IMR-90 (cell line): ENCODE measurements around the gene TRPM1. TPM values are rescaled to one million over a fixed set of nuclear protein-coding genes. Genes with fewer than 3 reads are reported as not detected.

Experiments used
- ATAC-seq: fragments of 200-7000 bp; cut with Tn5 transposase; 2 replicates; pipeline ENCODE4 v1.9.1; 2020; ENCODE audit warnings: low read depth, mild to moderate bottlenecking, moderate library complexity
- BruUV-seq: library from RNA; stranded (reverse); fragments of 400-500 nt; replicated peaks from 2 replicates; lab custom pipeline; 2021; lab: Mats Ljungman, UMichigan
- CTCF ChIA-PET: fragments of 300-600 bp; formaldehyde crosslinking; extraction: SDS; loops from one replicate; lab custom pipeline; 2021; ENCODE audit warnings: antibody characterized with exemption; lab: Yijun Ruan, JAX
- POLR2A ChIA-PET: fragments of 300-600 bp; sonication (Branson Sonifier 250); formaldehyde crosslinking; loops from one replicate; lab custom pipeline; 2022; ENCODE audit warnings: antibody characterized with exemption; ENCODE audit not compliant: unreplicated experiment; lab: Charles Lee
- DNase-seq: peaks from one replicate; pipeline ENCODE4 v3.0.0; 2013
- H2AFZ ChIP-seq: replicated peaks from 2 replicates; pipeline ENCODE3; 2013; ENCODE audit warnings: low read length, mild to moderate bottlenecking; ENCODE audit not compliant: poor library complexity
- H2AK5ac ChIP-seq: 2 replicates; pipeline ENCODE4 v1.6.1; 2013; ENCODE audit warnings: low read depth, low read length, inconsistent platforms
- H2AK9ac ChIP-seq: replicated peaks from 2 replicates; pipeline ENCODE3; 2013; ENCODE audit warnings: mild to moderate bottlenecking, low read depth, low read length, moderate library complexity; ENCODE audit not compliant: poor library complexity
- H2BK120ac ChIP-seq: 2 replicates; pipeline ENCODE4 v1.6.1; 2013; ENCODE audit warnings: low read depth, low read length, inconsistent platforms
- H2BK15ac ChIP-seq: 3 replicates; pipeline ENCODE4 v1.6.1; 2013; ENCODE audit warnings: low read depth, low read length, inconsistent platforms
- H2BK20ac ChIP-seq: 2 replicates; pipeline ENCODE4 v1.6.1; 2013; ENCODE audit warnings: low read depth, mild to moderate bottlenecking, inconsistent platforms, low read length, moderate library complexity
- H2BK5ac ChIP-seq: 2 replicates; pipeline ENCODE4 v1.6.1; 2013; ENCODE audit warnings: mild to moderate bottlenecking, low read depth, low read length, inconsistent platforms; ENCODE audit not compliant: poor library complexity, severe bottlenecking
- H3K14ac ChIP-seq: replicated peaks from 2 replicates; pipeline ENCODE4 v1.6.1; 2013; ENCODE audit warnings: low read depth, low read length, inconsistent platforms
- H3K18ac ChIP-seq: 2 replicates; pipeline ENCODE4 v1.6.1; 2013; ENCODE audit warnings: low read depth, low read length, control low read depth
- H3K23ac ChIP-seq: 2 replicates; pipeline ENCODE4 v1.6.1; 2013; ENCODE audit warnings: low read depth, low read length, inconsistent platforms
- H3K27ac ChIP-seq: 2 replicates; pipeline ENCODE4 v1.5.1; 2013; ENCODE audit warnings: mild to moderate bottlenecking, control low read depth, low read length; ENCODE audit not compliant: insufficient read depth
- H3K27me3 ChIP-seq: 2 replicates; pipeline ENCODE4 v1.6.1; 2013; ENCODE audit warnings: low read length; ENCODE audit not compliant: control insufficient read depth, insufficient read depth
- H3K36me3 ChIP-seq: 2 replicates; pipeline ENCODE4 v1.6.1; 2013; ENCODE audit warnings: low read length, mixed read lengths; ENCODE audit not compliant: control insufficient read depth, insufficient read depth
- H3K4ac ChIP-seq: 2 replicates; pipeline ENCODE4 v1.6.1; 2013; ENCODE audit warnings: low read depth, low read length, inconsistent platforms
- H3K4me1 ChIP-seq: 2 replicates; pipeline ENCODE4 v1.6.1; 2013; ENCODE audit warnings: low read length, mixed read lengths; ENCODE audit not compliant: control insufficient read depth, insufficient read depth
- H3K4me2 ChIP-seq: 2 replicates; pipeline ENCODE4 v1.6.1; 2013; ENCODE audit warnings: low read depth, mild to moderate bottlenecking, control low read depth, low read length, moderate library complexity
- H3K4me3 ChIP-seq: 2 replicates; pipeline ENCODE4 v1.5.1; 2013; ENCODE audit warnings: low read depth, mild to moderate bottlenecking, control low read depth, low read length, moderate library complexity; ENCODE audit not compliant: insufficient read depth
- H3K56ac ChIP-seq: 2 replicates; pipeline ENCODE4 v1.6.1; 2013; ENCODE audit warnings: low read length, inconsistent platforms; ENCODE audit not compliant: insufficient read depth; ENCODE audit errors: extremely low read depth
- H3K79me1 ChIP-seq, 2 experiments: 2 replicates each; pipeline ENCODE4 v1.6.1; 2013; ENCODE audit warnings: low read length in 2 of 2, inconsistent platforms in 1 of 2, low read depth in 1 of 2
- H3K9ac ChIP-seq: 2 replicates; pipeline ENCODE4 v1.6.1; 2013; ENCODE audit warnings: low read depth, low read length, control low read depth
- H3K9me1 ChIP-seq: 2 replicates; pipeline ENCODE4 v1.6.1; 2013; ENCODE audit warnings: low read length, inconsistent platforms; ENCODE audit not compliant: insufficient read depth
- H3K9me3 ChIP-seq: 2 replicates; pipeline ENCODE4 v1.6.1; 2013; ENCODE audit warnings: low read length; ENCODE audit not compliant: control insufficient read depth, insufficient read depth
- H4K20me1 ChIP-seq: 2 replicates; pipeline ENCODE4 v1.6.1; 2013; ENCODE audit warnings: low read length, inconsistent platforms; ENCODE audit not compliant: insufficient read depth
- H4K5ac ChIP-seq: 2 replicates; pipeline ENCODE4 v1.6.1; 2013; ENCODE audit warnings: mild to moderate bottlenecking, low read depth, low read length, control low read depth
- H4K8ac ChIP-seq, 2 experiments: 2 replicates each; pipeline ENCODE4 v1.6.1; 2013; ENCODE audit warnings: low read depth in 2 of 2, low read length in 2 of 2, control low read depth in 1 of 2, inconsistent platforms in 1 of 2
- H4K91ac ChIP-seq: 2 replicates; pipeline ENCODE4 v1.6.1; 2013; ENCODE audit warnings: low read depth, low read length, inconsistent platforms; ENCODE audit not compliant: insufficient read depth
- BHLHE40 ChIP-seq: fragments of 150-350 bp; IDR thresholded peaks from 2 replicates; pipeline ENCODE4 v1.6.1; 2016; ENCODE audit warnings: mild to moderate bottlenecking, low read depth, low read length
- CHD1 ChIP-seq: IDR thresholded peaks from 2 replicates; pipeline ENCODE4 v1.6.1; 2012; ENCODE audit warnings: low read depth, low read length, improper control_type of control experiment
- ELK1 ChIP-seq: fragments of 150-350 bp; IDR thresholded peaks from 2 replicates; pipeline ENCODE4 v1.6.1; 2016; ENCODE audit warnings: low read depth, mild to moderate bottlenecking, low read length, moderate library complexity, borderline replicate concordance
- FOS ChIP-seq: fragments of 150-350 bp; IDR thresholded peaks from 2 replicates; pipeline ENCODE4 v1.6.1; 2016; ENCODE audit warnings: low read depth, low read length
- MAFK ChIP-seq: IDR thresholded peaks from 2 replicates; pipeline ENCODE4 v1.6.1; 2012; ENCODE audit warnings: low read depth, low read length, improper control_type of control experiment
- MAZ ChIP-seq: IDR thresholded peaks from 2 replicates; pipeline ENCODE4 v1.6.1; 2012; ENCODE audit warnings: low read depth, mild to moderate bottlenecking, low read length, improper control_type of control experiment, moderate library complexity, borderline replicate concordance
- MXI1 ChIP-seq: IDR thresholded peaks from 2 replicates; pipeline ENCODE4 v1.6.1; 2012; ENCODE audit warnings: low read depth, mild to moderate bottlenecking, low read length, moderate library complexity, borderline replicate concordance
- NFE2L2 ChIP-seq: fragments of 150-350 bp; IDR thresholded peaks from 2 replicates; pipeline ENCODE4 v1.6.1; 2016; ENCODE audit warnings: low read depth, mild to moderate bottlenecking, low read length
- RAD21 ChIP-seq: IDR thresholded peaks from 2 replicates; pipeline ENCODE4 v1.6.1; 2012; ENCODE audit warnings: low read length, improper control_type of control experiment
- RCOR1 ChIP-seq: IDR thresholded peaks from 2 replicates; pipeline ENCODE4 v1.6.1; 2012; ENCODE audit warnings: mild to moderate bottlenecking, low read length, improper control_type of control experiment; ENCODE audit not compliant: insufficient replicate concordance
- RFX5 ChIP-seq: IDR thresholded peaks from 2 replicates; pipeline ENCODE4 v1.8.0; 2012; ENCODE audit warnings: low read depth, mild to moderate bottlenecking, low read length, moderate library complexity
- SMC3 ChIP-seq: fragments of 150-350 bp; IDR thresholded peaks from 2 replicates; pipeline ENCODE4 v1.6.1; 2016; ENCODE audit warnings: low read depth, mild to moderate bottlenecking, antibody characterized with exemption, low read length, moderate library complexity
- WGBS, 2 experiments: methylation state at CpG; one replicate each; pipeline versions ENCODE4 v1.1.5 to v1.1.7; 2013; ENCODE audit warnings: missing lambda C conversion rate in 2 of 2; ENCODE audit not compliant: insufficient read length in 1 of 2; ENCODE audit errors: extremely low coverage in 2 of 2; 5-methylcytosine and 5-hydroxymethylcytosine counted together
- dilution Hi-C: fragments of 300-500 bp; cut with HindIII; formaldehyde crosslinking; loops from one replicate; pipeline ENCODE4 v1.14.3; 2018; ENCODE audit warnings: low sequenced_read_pairs; ENCODE audit not compliant: unreplicated experiment
- in situ Hi-C: fragments of 300-500 bp; cut with MboI; formaldehyde crosslinking; loops from 3 replicates; pipeline ENCODE4 v1.14.3; 2019; ENCODE audit warnings: low sequenced_read_pairs, inconsistent platforms, mixed read lengths
- intact Hi-C: fragments of 100-400 bp; cut with micrococcal nuclease; formaldehyde crosslinking; loops from 2 replicates; pipeline ENCODE4 v1.10.0; 2022
- polyA plus RNA-seq, 3 experiments: library from polyadenylated mRNA; depleted of rRNA; stranded (reverse); fragments of >200 nt; gene quantifications; 2 replicates each; pipeline ENCODE4 v1.2.3, GENCODE V29; 2012; ENCODE audit warnings: low replicate concordance in 1 of 3
- total RNA-seq: library from RNA; depleted of rRNA; stranded (reverse); fragments of >200 nt; gene quantifications from 2 replicates; pipeline ENCODE4 v1.2.3, GENCODE V29; 2012
- TF ChIP-seq, protein P1 (sequence below): conservative IDR thresholded peaks from 2 replicates; pipeline ENCODE4 v1.5.1; 2012; ENCODE audit warnings: mild to moderate bottlenecking, low read depth, low read length, improper control_type of control experiment
- TF ChIP-seq, protein P2 (sequence below): fragments of 150-350 bp; IDR thresholded peaks from 2 replicates; pipeline ENCODE4 v1.6.1; 2017; ENCODE audit warnings: mild to moderate bottlenecking, antibody characterized with exemption, low read length, low read depth

Gene TRPM1
- total and polyA plus RNA-seq, 2 of the 4 experiments (the other 2 are of a cell fraction), result not detected

- peaks cover 1% of the 10 kb centered on the region; the same call in 1 of the 2 replicates for H3K27me3 ChIP-seq
- H2AFZ ChIP-seq, result no peak overlapping the region
- DNase-seq, result no peak
- no TSS peak for BruUV-seq
- no peaks in the 10 kb centered on the region for H3K36me3 ChIP-seq
- no peak overlapping the region for H3K18ac ChIP-seq
- no peak overlapping the region for H2BK5ac ChIP-seq
- CTCF ChIA-PET, result no interaction called here
- POLR2A ChIA-PET, result no interaction called here
- no peak overlapping the region for H4K5ac ChIP-seq
- H4K91ac ChIP-seq, result no peak overlapping the region
- H2BK15ac ChIP-seq, result no peak overlapping the region
- H3K9ac ChIP-seq, result no peak overlapping the region
- in situ Hi-C loops, result no loop called here
- H3K4ac ChIP-seq, result no peak overlapping the region
- no peak overlapping the region for H3K4me3 ChIP-seq
- no peak overlapping the region for H2AK9ac ChIP-seq
- no peaks in the 10 kb centered on the region for H4K20me1 ChIP-seq
- no peaks in the 10 kb centered on the region for H3K9me3 ChIP-seq
- no peak overlapping the region for H2AK5ac ChIP-seq
- no peak overlapping the region for H3K56ac ChIP-seq
- no peak overlapping the region for H2BK120ac ChIP-seq
- H3K14ac ChIP-seq, result no peak overlapping the region
- ATAC-seq, result no peak
- intact Hi-C loops, result no loop called here
- H3K79me1 ChIP-seq, result no peaks in the 10 kb centered on the region
- dilution Hi-C loops, result no loop called here
- H4K8ac ChIP-seq, result no peak overlapping the region
- H2BK20ac ChIP-seq, result no peak overlapping the region
- peaks cover 2% of the 10 kb centered on the region; the same call in 1 of the 2 replicates for H3K9me1 ChIP-seq
- no peak overlapping the region for H3K4me2 ChIP-seq
- H3K4me1 ChIP-seq, result no peaks in the 10 kb centered on the region
- TF ChIP-seq, protein P1, sequence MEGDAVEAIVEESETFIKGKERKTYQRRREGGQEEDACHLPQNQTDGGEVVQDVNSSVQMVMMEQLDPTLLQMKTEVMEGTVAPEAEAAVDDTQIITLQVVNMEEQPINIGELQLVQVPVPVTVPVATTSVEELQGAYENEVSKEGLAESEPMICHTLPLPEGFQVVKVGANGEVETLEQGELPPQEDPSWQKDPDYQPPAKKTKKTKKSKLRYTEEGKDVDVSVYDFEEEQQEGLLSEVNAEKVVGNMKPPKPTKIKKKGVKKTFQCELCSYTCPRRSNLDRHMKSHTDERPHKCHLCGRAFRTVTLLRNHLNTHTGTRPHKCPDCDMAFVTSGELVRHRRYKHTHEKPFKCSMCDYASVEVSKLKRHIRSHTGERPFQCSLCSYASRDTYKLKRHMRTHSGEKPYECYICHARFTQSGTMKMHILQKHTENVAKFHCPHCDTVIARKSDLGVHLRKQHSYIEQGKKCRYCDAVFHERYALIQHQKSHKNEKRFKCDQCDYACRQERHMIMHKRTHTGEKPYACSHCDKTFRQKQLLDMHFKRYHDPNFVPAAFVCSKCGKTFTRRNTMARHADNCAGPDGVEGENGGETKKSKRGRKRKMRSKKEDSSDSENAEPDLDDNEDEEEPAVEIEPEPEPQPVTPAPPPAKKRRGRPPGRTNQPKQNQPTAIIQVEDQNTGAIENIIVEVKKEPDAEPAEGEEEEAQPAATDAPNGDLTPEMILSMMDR, result no peak
- no peak for TF ChIP-seq RAD21
- TF ChIP-seq, protein P2, sequence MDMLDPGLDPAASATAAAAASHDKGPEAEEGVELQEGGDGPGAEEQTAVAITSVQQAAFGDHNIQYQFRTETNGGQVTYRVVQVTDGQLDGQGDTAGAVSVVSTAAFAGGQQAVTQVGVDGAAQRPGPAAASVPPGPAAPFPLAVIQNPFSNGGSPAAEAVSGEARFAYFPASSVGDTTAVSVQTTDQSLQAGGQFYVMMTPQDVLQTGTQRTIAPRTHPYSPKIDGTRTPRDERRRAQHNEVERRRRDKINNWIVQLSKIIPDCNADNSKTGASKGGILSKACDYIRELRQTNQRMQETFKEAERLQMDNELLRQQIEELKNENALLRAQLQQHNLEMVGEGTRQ, result no peak
- no peak for TF ChIP-seq MAZ
- TF ChIP-seq NFE2L2, result no peak
- TF ChIP-seq RCOR1, result no peak
- TF ChIP-seq FOS, result no peak
- no peak for TF ChIP-seq CHD1
- no peak for TF ChIP-seq RFX5
- TF ChIP-seq ELK1, result no peak
- TF ChIP-seq SMC3, result no peak
- no peak for TF ChIP-seq MXI1
- no peak for TF ChIP-seq BHLHE40
- no peak for TF ChIP-seq MAFK
- no peak overlapping the region for H3K23ac ChIP-seq
- H3K27ac ChIP-seq, result no peak overlapping the region
- WGBS, 2 experiments, result 43% methylated on average over 3 of the region's 10 CpGs; no CpG with 5 or more reads in 1 of the 2 experiments
Observed at GRCh38 chr15:31050953-31051352, 50.6 kb downstream of the TRPM1 start.
